ENCODE data around the gene GLB1L3. TPM values are rescaled to one million over a fixed set of nuclear protein-coding genes. Genes with fewer than 3 reads are reported as not detected.

Gene GLB1L3, protein sequence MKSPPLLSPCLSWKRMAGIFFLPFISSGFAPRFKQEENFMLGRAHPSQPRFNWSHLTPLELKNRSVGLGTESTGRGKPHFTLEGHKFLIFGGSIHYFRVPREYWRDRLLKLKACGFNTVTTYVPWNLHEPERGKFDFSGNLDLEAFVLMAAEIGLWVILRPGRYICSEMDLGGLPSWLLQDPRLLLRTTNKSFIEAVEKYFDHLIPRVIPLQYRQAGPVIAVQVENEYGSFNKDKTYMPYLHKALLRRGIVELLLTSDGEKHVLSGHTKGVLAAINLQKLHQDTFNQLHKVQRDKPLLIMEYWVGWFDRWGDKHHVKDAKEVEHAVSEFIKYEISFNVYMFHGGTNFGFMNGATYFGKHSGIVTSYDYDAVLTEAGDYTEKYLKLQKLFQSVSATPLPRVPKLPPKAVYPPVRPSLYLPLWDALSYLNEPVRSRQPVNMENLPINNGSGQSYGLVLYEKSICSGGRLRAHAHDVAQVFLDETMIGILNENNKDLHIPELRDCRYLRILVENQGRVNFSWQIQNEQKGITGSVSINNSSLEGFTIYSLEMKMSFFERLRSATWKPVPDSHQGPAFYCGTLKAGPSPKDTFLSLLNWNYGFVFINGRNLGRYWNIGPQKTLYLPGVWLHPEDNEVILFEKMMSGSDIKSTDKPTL
- polyA plus RNA-seq (ENCODE audit: insufficient read length): 1.9 TPM
- long read RNA-seq, donor 1: 0 reads
- long read RNA-seq, donor 2: 0 reads
- long read RNA-seq, donor 3, partial matches to known transcripts: 0 of 1 reads
- long read RNA-seq, donor 3, other reads (novel, unspliced or antisense): 0 of 1 reads
- long read RNA-seq, donor 4: 0 reads
- long read RNA-seq, donor 5: 0 reads
- long read RNA-seq, donor 6: 0 reads
- long read RNA-seq, donor 7: 0 reads
- long read RNA-seq, donor 8: 0 reads

DNA sequence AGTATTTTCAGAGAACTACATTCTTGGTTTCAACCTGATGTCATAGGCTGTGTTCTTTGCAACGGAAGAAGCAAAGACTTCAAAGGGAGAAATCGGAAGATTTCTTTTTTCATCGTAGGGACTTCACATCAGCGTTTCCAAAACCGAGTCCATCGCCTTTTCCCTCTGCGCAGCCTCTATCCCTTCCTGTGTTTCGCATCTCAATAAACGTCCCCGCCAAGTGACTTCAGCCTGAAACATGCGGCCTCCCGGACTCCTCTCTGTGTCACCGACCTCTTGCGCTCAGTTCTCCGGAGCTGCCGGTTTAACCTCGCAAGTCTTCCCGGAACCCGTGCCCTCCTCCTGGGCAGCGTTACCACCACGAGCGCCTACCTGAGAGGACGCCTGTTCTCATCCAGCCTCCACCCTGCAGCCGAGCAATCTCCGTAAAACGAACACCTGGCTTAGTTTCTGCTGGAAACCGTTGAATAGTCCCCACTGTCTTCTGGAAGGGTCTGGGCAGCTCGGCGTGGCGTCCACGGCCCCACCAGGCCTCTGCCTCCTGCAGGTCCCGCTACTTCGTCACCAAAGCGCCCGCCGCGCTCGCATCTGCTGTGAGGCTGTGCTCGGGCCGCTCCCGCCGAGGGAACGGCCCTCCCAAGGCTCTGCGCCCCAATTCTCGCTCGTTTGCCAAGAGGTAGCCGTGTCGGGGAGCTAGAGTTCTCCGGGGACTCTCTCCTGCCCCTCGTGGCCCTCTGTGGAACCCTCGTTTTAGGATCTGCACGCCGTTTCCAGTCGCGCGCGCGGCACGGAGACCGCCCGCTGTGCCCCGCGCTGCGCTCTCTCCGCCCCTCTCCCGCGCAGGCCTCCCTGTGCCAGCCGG is at the start of gene GLB1L3:
Gene GLB1L3 (plus strand): TSS at position 846 of the 862 bp plus-strand sequence. CDS start 362 bp downstream, outside the sequence.
- no peak for DNase-seq

DNA sequence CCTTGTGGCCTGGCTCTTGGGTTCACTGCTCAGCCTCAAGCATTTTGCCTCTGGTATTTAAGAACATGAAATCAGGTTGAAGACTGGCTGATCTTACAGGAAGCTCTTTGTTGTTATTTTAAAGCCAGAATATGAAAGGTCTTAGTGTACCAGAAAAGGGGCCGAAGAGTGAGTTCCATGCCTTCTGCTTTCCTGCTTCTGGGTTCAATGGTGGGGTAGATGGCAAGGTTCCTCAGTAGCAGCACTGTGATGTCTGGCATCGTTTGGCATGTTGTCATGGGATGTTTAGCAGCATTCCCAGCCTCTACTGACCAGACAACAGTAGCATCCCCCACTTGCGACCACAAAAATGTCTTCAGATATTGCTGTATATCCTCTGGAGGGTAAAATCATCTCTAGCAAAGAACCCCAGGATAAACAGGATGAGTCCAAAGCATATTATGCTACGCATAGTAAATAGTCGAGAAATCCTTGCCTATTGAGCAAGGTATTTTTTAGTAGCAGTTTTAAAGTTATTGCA is 49.3 kb upstream of the GLB1L3 start:
- DNase-seq: no peak

DNA sequence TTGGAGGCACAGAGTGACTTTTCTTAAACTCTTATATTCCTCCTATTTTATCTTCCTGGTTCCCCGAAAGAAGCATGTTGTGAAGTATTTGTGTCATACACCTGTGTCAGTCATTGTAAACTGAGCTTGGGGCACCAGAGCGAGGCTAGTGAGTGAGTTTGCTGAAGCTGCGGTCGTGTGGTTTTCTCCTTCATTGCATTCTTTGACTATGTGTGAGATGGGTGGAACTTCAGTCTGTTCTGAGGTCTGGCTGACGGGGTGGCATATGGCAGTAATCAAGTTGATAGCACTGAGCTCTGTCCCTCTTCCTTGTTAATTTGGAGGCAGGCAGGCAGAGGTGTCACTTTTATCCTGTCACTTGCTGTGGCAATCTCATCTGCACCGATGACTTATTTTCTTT is 47.6 kb upstream of the GLB1L3 start:
- no peak for DNase-seq

DNA sequence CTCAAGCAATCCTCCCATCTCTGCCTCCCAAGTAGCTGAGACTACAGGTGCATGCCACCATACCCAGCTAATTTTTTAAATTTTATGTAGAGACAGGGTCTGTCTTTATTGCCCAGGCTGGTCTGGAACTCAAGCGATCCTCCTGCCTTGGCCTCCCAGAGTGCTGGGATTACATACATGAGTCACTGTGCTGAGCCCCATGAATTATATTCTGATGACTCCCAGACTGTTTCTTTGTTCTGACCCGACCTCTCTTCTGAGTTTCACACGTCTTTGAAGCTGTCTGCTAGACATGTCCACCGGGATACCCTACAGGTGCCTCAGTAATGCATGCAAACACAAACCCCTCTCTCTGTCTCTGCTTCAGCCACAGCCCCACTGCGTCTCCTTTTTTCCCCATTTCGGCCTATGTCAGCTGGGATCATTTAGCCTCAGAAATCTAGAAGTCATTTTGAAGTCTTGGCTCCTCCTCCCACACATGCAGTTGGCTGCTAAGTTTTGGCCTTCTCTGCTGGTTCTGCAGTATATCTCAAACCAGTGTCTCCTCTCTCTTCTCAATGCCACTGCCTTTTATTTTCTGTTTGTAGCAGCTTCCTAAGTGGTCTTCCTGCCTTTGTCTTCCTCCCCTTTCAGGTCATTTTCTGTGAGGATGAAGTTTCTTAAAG is 46.9 kb upstream of the GLB1L3 start:
- DNase-seq: no peak

DNA sequence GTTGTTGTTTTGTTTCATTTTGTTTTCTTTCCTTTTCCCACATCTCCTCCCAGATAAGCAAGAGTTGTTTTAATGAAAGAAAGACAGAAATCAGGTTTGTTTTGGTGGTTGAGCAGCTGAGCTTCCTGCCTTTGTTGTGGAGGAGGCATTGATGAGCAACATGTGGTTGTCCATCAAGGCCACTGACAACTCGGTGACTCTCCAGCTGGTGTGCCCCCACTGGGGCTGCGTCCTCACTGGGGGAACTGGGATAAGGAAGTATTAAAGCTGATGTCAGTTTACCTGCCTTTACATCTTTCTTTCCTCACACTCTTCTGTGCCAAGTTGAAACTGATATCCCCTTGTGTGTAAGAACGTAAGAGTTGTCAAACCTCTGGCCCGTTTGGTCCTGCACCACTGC is 45.8 kb upstream of the GLB1L3 start:
- DNase-seq: no peak

DNA sequence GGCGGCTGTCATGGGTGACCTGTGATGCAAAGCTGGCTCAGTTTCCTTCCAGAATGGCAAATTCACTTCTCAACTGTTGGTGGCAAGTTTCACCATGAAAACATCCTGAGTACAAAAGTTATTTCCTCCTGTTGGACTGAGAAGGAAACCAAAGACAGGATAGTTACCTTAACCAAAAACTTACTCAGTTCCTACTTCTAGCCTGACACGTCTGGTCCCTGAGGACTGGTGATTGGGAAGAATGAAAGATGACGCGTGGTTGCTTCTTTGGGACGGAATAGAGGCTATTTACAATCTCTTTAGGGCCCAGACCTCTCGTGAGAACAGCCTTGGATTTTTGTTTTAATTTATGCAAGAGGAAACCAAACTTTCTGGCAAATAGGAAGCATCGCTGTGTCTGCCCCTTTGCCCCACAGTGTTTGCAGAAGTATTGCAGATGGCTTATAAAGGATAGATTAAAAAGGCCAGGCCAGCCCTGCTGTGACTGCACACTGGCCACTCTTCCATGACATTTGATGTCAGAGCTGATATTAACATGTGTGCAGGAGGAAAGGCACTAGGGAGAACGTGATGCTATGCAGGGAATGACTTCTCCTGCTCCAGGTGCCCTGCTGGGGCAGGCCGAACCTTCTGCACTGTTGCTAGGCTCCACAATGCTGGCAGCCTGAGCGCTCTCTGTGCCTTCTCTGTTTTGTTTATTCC is 44.1 kb upstream of the GLB1L3 start:
- DNase-seq: no peak

DNA sequence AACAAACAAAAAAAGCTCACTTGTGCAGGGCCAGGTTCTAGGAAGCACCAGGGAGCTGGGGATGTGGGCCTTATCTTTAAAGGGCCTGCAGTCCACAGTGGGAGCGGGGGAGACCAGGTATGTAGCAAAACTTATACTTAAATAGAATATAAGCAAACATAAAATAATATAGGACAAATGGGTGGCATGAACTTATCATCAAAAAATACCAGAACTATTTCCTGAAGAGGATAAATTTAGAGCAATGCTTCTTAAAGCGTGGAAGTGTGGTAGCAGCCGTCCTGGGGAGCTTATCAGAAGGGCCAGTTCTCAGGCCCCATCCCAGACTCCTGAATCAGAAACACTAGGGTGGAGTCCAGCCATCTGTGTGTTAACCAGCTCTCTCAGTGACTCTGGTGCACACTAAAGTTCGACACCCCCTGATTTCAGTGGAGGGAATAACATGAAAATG is 42.4 kb upstream of the GLB1L3 start:
- DNase-seq: no peak

DNA sequence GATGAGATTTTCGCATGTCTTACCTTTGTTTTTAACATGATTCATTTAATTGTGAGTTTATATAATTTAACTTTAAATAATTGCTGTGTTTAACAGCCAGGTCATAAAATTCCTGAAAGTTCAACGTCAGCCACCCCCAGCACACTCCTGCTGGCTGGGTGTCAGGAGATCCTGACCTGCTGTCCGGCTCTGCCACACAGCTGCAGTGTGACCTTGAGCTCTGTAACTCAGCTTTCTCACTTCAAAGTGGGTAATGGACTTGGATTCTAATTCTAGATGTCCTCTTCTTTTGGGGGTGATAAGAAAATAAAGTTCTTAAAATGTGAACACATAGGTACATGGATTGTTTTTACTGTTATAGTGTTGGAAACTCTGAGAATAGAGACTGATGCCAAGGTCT is 40.8 kb upstream of the GLB1L3 start:
- DNase-seq: no peak

DNA sequence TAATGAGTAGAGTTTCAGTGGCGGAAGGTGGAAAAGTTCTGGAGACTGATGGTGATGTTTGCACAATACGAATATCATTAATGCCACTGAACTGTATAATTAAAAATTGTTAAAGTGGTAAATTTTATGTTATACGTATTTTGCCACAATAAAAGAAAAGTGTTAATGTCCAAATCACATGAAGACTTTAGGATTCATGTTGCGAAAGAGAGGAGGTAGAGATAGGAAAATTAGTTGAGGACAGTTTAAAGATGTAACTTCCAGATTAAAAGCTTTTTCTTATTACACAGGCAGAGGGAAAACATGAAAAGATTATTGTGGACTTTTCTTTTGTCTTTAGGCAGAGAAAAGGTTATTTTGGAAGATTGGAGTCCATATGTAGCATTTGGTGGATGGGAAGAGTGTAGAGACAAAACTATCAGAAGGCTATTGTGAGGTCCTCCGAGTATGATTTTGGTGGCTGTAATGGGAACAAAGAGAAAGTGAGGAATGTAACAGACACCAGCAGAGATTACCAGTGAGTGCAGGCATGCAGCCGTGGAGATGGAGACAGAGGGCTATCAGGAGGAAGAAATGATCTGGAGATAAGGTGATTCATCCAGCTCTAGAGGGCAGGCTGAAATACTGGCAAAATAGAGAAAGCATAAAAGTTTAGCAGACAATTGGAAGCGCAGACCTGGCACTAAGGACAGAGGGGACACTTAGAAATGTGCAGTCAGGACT is 39.2 kb upstream of the GLB1L3 start:
- DNase-seq: no peak

DNA sequence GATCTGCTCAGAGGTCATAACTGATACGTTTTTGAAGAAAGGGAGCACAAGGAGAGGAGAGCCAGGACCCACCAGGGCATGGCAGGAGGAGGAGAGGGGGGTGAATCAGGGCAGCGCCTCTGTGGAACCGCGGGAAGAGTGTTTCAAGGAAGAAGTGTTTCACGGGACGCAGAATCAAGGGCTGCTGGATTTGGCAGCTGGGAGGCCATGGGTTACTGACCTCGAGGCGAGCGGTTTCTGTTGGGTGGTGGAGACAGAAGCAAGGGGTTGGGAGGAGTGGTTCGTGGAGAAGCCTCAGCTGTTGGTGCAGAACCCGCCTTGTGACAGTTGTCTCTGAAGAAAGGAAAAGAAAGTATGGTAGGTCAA is 38.6 kb upstream of the GLB1L3 start:
- no peak for DNase-seq

DNA sequence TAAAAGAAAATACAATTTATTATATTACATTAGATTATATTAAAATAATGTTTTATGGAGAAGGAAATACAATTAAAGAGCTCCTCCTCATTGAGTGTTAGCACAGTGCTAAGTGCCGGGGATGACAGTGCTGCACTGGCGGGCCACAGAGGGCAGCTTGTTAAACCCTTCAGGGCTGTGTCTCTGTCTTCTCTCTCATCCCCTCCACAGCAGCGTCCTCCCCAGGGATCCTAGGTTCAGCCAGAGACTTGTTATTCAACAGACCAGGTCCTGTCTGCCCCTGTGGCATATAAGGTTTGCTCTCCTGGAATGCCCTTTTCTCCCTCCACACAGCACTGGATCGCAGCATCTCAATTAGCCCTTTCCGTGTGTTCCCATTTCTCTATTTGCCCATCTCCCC is 37.2 kb upstream of the GLB1L3 start:
- no peak for DNase-seq

DNA sequence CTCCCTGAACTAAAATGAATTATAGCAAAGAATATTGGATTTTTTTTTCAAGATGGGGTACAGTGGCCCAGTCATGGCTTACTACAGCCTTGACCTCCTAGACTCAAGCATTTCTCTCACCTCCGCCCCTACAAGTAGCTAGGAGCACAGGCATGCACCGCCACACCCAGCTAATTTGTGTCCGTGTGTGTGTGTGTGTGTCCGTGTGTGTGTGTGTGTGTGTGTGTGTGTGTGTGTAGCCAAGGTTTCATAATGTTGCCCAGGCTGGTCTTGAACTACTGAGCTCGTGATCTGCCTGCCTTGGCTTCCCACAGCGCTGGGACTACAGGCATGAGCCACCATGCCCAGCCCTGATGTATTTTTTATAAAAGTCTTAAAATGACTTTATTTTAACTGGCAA is 35.6 kb upstream of the GLB1L3 start:
- DNase-seq: no peak

DNA sequence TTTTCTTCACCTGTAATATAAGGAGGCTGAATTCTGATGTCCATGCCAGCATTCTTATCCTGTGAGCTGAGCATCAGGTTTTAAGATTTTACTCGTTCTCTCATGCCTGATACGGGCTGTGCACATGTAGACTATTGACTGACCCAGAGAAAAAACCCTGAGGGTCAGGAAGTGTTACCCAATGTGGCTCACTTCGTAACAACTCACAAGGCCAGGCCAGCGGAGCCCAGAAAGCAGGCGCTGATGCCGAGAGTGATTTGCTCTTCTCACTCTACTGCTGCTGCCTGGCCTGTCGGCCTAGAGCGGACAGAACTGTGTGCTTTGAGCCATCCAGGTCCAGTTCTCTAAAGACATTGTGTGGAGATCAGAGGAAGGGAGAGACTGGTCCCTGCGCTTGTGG is 33.8 kb upstream of the GLB1L3 start:
- DNase-seq: no peak

DNA sequence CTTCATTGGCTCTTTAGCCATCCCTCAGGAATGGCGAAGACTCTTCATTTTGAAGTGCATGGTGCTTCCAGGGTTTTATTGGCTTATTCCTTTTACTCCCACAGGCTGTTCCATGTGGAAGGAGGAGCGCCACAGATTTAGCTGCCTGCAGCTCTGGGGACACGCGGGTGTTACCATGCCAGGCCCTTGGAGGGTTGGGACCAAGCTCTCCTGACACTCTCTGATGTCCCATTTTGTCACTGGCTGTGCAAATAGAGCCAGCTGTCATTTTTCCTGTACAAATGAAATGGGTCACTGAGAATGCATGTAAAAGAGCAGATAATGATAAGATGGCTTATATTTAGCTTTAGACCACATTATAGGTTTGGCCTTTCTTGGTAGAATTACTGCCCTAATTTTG is 32.3 kb upstream of the GLB1L3 start:
- DNase-seq: no peak

DNA sequence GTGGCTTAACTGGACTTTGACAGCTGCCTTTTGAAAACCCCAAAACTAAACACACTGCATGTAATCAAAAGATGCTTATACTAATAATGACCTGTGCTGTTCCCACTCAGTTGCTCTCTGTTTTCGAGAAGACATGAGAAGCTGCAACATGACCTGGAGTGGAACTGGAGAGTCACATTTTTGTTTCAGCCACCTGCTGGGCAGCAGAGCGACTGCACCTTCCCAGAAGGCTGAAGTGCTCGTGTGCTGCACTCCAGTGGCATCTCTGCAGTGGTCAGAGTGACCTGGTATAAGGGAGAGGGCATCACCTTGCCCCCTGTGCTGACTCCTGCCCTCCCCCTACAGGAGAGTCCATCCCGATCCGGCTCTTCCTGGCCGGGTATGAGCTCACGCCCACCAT is 31.6 kb upstream of the GLB1L3 start:
- DNase-seq: no peak

DNA sequence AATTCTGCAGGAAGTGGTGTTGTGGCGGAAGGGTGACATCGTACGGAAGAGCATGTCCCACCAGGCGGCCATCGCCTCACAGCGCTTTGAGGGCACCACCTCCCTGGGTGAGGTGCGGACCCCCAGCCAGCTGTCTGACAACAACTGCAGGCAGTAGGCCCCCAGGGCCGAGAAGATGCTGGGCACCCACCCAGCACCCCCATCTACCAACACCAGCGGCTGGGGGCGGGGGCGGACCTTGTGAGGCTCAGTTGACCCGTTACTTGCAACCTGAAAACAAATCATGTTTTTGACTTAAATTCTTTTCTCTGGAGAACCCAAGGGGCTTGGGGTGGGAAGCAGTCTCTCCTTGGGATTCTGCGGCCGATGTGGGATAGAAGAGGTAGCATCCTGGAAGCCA is 30.7 kb upstream of the GLB1L3 start:
- DNase-seq: no peak

DNA sequence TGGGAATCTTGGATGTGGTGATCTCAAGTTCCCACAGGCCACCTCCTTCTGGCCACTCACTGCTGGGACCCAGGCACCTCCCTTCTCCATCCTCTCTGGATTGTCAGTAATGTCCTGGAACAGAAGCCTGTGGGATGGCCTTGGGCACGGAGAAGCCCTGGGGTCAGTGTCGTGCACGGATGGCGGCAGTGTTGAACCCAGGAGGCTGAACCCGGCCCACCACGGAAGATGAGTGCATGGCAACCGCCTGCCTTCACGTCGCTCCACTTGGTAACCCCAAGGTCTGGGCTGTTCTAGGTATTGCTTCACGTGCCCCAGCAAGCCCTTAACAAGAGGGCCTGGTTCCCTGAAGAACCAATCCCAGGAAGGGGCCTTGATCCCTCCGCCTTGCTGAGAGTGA is 30.1 kb upstream of the GLB1L3 start:
- DNase-seq: no peak

DNA sequence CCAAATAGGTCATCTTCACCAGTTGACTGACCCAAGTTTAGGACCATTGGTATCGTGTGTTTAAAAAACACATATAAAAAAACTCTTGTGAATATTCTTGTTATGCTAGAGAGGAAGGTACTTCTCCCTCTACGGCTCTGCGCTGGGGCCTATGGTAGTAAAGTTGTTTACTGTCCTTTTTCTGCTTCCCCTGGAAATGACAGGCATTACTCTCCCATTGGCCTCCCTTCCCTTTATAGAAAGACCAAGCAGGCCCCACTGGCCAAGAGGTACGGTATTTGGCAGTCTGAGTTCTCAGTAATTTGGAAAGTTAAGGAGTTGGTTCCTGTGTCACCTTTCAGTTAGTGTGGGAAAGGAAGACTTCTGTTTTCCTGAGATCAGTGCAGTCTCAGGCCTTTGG is 29.5 kb upstream of the GLB1L3 start:
- DNase-seq: no peak

DNA sequence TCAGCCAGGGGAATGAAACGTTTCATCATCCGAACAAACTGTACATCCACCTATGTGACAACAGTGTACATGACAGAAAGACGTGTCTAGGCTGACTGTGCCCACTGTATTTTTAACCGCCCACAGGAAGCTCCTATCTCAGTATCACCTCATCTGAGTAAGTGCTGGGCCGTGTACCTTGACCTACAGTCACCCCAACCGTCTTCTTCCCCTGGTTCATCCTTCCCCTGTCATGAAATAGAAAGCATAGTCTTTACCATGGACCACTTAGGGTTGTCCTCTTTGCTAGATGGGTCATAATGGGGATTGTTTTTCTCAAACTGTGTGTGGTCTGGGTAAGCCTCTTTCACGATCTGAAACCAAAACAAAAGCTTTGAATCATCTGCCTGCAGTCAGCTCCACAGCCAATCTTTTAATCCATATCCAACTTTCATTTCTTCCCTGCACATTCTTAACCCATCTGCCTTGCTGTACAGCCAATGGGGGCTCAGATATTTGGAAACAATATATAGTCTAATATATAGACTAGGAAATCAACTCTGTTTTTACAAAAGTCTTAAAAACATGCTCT is 27.2 kb upstream of the GLB1L3 start:
- no peak for DNase-seq

DNA sequence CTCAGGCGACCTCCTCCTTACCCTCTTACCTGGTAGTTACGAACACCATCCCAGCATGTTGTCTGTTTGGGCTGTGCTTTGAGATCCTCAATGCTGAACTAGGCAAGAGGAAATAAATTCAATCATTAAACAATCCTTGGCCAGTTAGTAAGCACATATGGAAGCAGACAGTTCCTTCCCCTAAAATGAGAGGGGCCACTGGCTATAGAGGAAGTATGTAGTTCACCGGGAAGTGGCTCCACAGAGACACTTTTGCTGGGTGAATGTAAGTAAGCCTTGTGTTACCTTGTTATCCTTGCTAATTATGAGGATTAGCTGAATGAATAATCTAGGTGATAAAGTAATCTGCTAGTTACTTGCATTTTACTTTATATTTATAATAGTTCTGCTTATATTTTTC is 25.9 kb upstream of the GLB1L3 start:
- DNase-seq: no peak

All from left kidney (tissue), 8 donors.